Karpas-422 (cell line): Measurements from ENCODE around the gene TLE4. TPM values are rescaled to one million over a fixed set of nuclear protein-coding genes. Genes with fewer than 3 reads are reported as not detected.

Experiments
- DNase-seq: peaks from one replicate; pipeline ENCODE4 v3.0.0-alpha.2; 2015
- H2AFZ ChIP-seq: fragments of 200-600 bp; sonication (generic); 2 replicates; pipeline ENCODE4 v1.6.1; 2014; ENCODE audit warnings: antibody characterized with exemption, low read length, mixed read lengths
- H3K27ac ChIP-seq: fragments of 200-600 bp; sonication (generic); 2 replicates; pipeline ENCODE4 v1.5.1; 2014; ENCODE audit warnings: mild to moderate bottlenecking, low read length, moderate library complexity
- H3K27me3 ChIP-seq: fragments of 200-600 bp; sonication (generic); 2 replicates; pipeline ENCODE4 v1.6.1; 2014; ENCODE audit warnings: low read length, mixed read lengths
- H3K36me3 ChIP-seq: fragments of 200-600 bp; sonication (generic); 2 replicates; pipeline ENCODE4 v1.6.1; 2014; ENCODE audit warnings: low read length, mixed read lengths; ENCODE audit not compliant: insufficient read depth
- H3K4me1 ChIP-seq: fragments of 200-600 bp; sonication (generic); 2 replicates; pipeline ENCODE4 v1.6.1; 2014; ENCODE audit warnings: mild to moderate bottlenecking, low read length, mixed read lengths
- H3K4me2 ChIP-seq: fragments of 200-600 bp; sonication (generic); 2 replicates; pipeline ENCODE4 v1.6.1; 2014; ENCODE audit warnings: low read length, low read depth, mild to moderate bottlenecking; ENCODE audit not compliant: poor library complexity, severe bottlenecking
- H3K4me3 ChIP-seq: fragments of 200-600 bp; sonication (generic); 2 replicates; pipeline ENCODE4 v1.5.1; 2014; ENCODE audit warnings: mild to moderate bottlenecking, antibody characterized with exemption, low read length, mixed read lengths
- H3K79me2 ChIP-seq: fragments of 200-600 bp; sonication (generic); 2 replicates; pipeline ENCODE4 v1.6.1; 2014; ENCODE audit warnings: mild to moderate bottlenecking, low read length, mixed read lengths
- H3K9ac ChIP-seq: fragments of 200-600 bp; sonication (generic); 2 replicates; pipeline ENCODE4 v1.6.0; 2014; ENCODE audit warnings: low read length
- H3K9me2 ChIP-seq: fragments of 200-600 bp; sonication (generic), shearing (Covaris generic); replicated peaks from 2 replicates; pipeline ENCODE4 v1.6.0; 2014; ENCODE audit warnings: mild to moderate bottlenecking, low read length, moderate library complexity; ENCODE audit not compliant: insufficient read depth
- H3K9me3 ChIP-seq: fragments of 300-700, 200-600 bp; sonication (generic); 2 replicates; pipeline ENCODE4 v1.6.1; 2014; ENCODE audit warnings: low read length, mixed read lengths
- H4K20me1 ChIP-seq: fragments of 200-600 bp; sonication (generic); 2 replicates; pipeline ENCODE4 v1.6.1; 2014; ENCODE audit warnings: mild to moderate bottlenecking, antibody characterized with exemption, low read length, low read depth; ENCODE audit not compliant: insufficient read depth
- total RNA-seq: library from RNA; depleted of rRNA; stranded (reverse); fragments of >200 nt; shearing (Covaris generic); gene quantifications from 2 replicates; pipeline ENCODE4 v1.2.3, GENCODE V29; 2014; ENCODE audit warnings: low replicate concordance

The TLE4 gene
- total RNA-seq, 1 experiment from 2014 or later, result 65.3 TPM

DNA sequence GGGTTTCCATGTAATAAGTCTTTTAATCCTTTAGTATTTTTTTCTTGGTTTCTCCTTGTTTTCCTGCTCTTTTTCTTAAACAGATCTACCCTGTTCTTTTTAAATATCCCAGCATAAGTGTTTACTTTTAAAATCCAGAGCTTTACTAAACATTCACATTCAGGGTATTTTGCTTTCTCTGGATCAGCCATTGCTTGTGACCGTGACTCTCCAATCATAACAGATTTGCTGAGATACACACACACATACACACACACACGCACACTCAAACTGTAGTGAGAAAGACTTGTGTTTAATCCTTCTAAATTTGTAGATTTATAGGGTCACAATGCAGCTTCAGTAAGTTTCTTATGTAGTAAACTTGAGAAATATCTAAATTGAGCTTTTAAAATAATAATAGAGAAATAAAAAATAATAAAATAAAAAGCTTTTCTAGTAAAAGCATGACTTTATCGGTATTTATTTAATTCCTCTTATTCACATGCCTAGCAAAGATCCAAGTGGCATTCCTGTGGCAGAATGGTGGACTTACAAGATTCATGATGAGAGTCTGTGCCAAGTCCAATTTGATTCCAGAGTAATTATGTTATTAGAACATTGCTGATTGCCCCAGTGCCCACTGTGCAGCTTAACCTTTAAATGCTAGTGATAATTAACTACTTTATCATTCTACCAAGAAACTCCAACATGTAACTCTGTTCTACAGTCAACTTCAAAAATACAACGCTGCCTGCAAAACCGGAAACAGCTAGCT is 129.0 kb downstream of the TLE4 start:
- DNase-seq, result no peak
- Histone ChIP-seq H3K4me3 (no peak overlapping the region), H3K79me2 (peaks cover 60% of the 10 kb centered on the region), H3K4me1 (peaks cover 11% of the 10 kb centered on the region), H4K20me1 (no peaks in the 10 kb centered on the region), H3K4me2 (no peak overlapping the region), H3K36me3 (peaks cover 6% of the 10 kb centered on the region; the same call in 1 of the 2 replicates), H2AFZ (no peak overlapping the region), H3K9me3 (no peaks in the 10 kb centered on the region), H3K27ac (no peak overlapping the region), H3K27me3 (no peaks in the 10 kb centered on the region), H3K9ac (no peak overlapping the region), H3K9me2 (no peaks in the 10 kb centered on the region)

DNA sequence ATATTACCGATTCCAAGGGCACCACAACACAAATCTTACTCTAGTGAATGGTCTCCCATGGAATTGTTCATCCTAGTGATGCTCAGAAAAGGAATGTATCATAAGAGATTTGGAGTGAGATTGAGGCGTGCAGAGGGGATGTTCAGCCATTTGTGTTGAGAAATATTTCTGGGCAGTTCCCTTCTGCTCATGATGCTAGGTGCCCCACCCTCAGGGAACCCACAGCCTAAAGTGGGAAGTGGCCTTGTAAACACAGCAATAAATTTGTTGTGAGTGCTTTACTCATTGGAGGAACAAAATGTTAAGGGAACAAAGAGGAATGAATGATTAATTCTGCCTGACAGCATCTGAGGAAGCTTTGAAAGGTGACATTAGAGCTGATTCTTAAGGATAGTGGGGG is 129.9 kb downstream of the TLE4 start:
- no peak overlapping the region for H3K4me2 ChIP-seq
- no peak overlapping the region for H3K9ac ChIP-seq
- no peak for DNase-seq
- peaks cover 11% of the 10 kb centered on the region for H3K4me1 ChIP-seq
- no peaks in the 10 kb centered on the region for H3K27me3 ChIP-seq
- H4K20me1 ChIP-seq, result no peaks in the 10 kb centered on the region
- H3K79me2 ChIP-seq, result peaks cover 51% of the 10 kb centered on the region
- H3K36me3 ChIP-seq, result peaks cover 10% of the 10 kb centered on the region; the same call in 1 of the 2 replicates
- H3K9me2 ChIP-seq, result no peaks in the 10 kb centered on the region
- no peak overlapping the region for H3K4me3 ChIP-seq
- H3K9me3 ChIP-seq, result no peaks in the 10 kb centered on the region
- no peak overlapping the region for H3K27ac ChIP-seq
- no peak overlapping the region for H2AFZ ChIP-seq

DNA sequence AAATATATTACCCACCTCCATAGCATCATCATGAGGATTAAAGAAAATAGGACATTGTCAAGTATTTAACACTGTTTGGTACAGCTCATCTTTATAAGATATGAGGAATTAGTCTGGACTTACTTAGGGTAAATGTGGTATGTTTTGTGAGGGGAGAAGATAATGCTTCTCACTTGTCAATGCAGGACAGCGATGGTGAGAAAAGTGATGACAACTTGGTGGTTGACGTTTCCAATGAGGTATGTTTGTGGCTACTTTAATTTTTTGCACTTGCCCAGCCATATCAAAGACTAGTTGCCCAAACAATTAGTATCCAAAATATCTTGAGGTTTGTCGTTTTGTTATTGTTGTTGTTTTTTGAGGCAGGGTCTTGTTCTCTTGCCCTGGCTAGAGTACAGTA is 133.9 kb downstream of the TLE4 start:
- Histone ChIP-seq H3K4me3 (no peak overlapping the region), H3K79me2 (peaks cover 22% of the 10 kb centered on the region), H3K27me3 (no peaks in the 10 kb centered on the region), H2AFZ (no peak overlapping the region), H3K36me3 (peaks cover 37% of the 10 kb centered on the region; the same call in 1 of the 2 replicates), H3K4me2 (no peak overlapping the region), H3K4me1 (peaks cover 4% of the 10 kb centered on the region; the same call in 1 of the 2 replicates), H3K9me2 (no peaks in the 10 kb centered on the region), H3K27ac (no peak overlapping the region), H4K20me1 (no peaks in the 10 kb centered on the region), H3K9ac (no peak overlapping the region), H3K9me3 (no peaks in the 10 kb centered on the region)
- no peak for DNase-seq

DNA sequence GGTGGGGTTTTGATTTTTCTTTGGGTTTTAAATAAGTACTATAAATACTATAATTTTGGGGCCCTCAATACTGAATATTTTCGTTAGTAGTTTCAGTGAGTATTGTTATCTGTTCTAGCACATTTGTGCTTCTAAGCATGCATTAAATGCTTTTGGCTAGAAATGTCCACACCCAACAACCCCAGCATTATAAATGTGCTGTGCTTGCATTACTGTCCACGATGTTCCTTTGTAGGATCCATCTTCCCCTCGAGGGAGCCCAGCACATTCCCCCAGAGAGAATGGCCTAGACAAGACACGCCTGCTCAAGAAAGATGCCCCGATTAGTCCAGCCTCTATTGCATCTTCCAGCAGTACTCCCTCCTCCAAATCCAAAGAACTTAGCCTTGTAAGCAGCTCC is 134.7 kb downstream of the TLE4 start:
- no peaks in the 10 kb centered on the region for H3K9me2 ChIP-seq
- peaks cover 40% of the 10 kb centered on the region; the same call in 1 of the 2 replicates for H3K36me3 ChIP-seq
- no peak overlapping the region for H3K9ac ChIP-seq
- H2AFZ ChIP-seq, result no peak overlapping the region
- no peaks in the 10 kb centered on the region for H3K27me3 ChIP-seq
- peaks cover 18% of the 10 kb centered on the region for H3K79me2 ChIP-seq
- no peaks in the 10 kb centered on the region for H3K9me3 ChIP-seq
- no peak for DNase-seq
- H3K4me2 ChIP-seq, result no peak overlapping the region
- H3K27ac ChIP-seq, result no peak overlapping the region
- no peak overlapping the region for H3K4me3 ChIP-seq
- H4K20me1 ChIP-seq, result no peaks in the 10 kb centered on the region
- peaks cover 4% of the 10 kb centered on the region; the same call in 1 of the 2 replicates for H3K4me1 ChIP-seq

DNA sequence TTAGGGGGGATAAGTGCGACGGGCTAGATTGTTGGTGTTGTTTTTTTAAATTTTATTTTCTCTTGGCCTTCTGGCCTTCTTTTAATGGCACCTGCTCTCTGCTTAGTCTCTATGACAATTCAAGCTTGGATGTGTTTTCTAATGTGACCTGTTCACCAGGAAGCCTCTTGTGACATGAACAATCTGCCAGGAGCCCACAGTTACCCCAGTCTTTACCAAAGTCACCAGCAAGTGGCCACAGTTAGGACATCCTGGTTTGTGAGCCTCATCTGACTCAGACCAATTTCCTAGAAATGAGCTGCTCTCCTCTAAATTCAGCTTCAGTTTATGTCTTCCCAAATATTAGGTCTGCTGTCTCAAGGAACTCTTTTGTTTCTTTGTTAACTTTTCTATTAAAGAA is 135.8 kb downstream of the TLE4 start:
- Histone ChIP-seq H3K79me2 (peaks cover 14% of the 10 kb centered on the region), H4K20me1 (no peaks in the 10 kb centered on the region), H3K4me1 (peaks cover 4% of the 10 kb centered on the region; the same call in 1 of the 2 replicates), H3K27me3 (no peaks in the 10 kb centered on the region), H3K9me3 (no peaks in the 10 kb centered on the region), H3K9ac (no peak overlapping the region), H3K27ac (no peak overlapping the region), H3K9me2 (no peaks in the 10 kb centered on the region), H3K36me3 (peaks cover 45% of the 10 kb centered on the region; the same call in 1 of the 2 replicates), H2AFZ (no peak overlapping the region), H3K4me3 (no peak overlapping the region), H3K4me2 (no peak overlapping the region)
- no peak for DNase-seq

DNA sequence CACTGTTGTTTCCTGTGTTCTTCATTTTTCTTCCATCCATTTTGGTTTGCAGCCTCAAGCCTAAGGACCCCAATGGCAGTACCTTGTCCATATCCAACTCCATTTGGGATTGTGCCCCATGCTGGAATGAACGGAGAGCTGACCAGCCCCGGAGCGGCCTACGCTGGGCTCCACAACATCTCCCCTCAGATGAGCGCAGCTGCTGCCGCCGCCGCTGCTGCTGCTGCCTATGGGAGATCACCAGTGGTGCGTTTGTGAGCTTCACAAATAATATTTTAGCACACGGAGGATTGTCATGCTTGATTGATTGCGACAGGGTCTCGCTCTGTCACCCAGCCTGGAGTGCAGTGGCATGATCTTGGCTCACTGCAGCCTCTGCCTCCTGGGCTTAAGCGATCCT is 136.8 kb downstream of the TLE4 start:
- no peak overlapping the region for H3K4me2 ChIP-seq
- no peak overlapping the region for H2AFZ ChIP-seq
- H3K4me3 ChIP-seq, result no peak overlapping the region
- no peaks in the 10 kb centered on the region for H3K9me3 ChIP-seq
- no peaks in the 10 kb centered on the region for H3K27me3 ChIP-seq
- H3K4me1 ChIP-seq, result peaks cover 4% of the 10 kb centered on the region; the same call in 1 of the 2 replicates
- H3K27ac ChIP-seq, result no peak overlapping the region
- H3K9ac ChIP-seq, result no peak overlapping the region
- no peaks in the 10 kb centered on the region for H3K9me2 ChIP-seq
- H3K79me2 ChIP-seq, result peaks cover 11% of the 10 kb centered on the region; the same call in 1 of the 2 replicates
- no peaks in the 10 kb centered on the region for H4K20me1 ChIP-seq
- peaks cover 45% of the 10 kb centered on the region; the same call in 1 of the 2 replicates for H3K36me3 ChIP-seq
- no peak for DNase-seq

DNA sequence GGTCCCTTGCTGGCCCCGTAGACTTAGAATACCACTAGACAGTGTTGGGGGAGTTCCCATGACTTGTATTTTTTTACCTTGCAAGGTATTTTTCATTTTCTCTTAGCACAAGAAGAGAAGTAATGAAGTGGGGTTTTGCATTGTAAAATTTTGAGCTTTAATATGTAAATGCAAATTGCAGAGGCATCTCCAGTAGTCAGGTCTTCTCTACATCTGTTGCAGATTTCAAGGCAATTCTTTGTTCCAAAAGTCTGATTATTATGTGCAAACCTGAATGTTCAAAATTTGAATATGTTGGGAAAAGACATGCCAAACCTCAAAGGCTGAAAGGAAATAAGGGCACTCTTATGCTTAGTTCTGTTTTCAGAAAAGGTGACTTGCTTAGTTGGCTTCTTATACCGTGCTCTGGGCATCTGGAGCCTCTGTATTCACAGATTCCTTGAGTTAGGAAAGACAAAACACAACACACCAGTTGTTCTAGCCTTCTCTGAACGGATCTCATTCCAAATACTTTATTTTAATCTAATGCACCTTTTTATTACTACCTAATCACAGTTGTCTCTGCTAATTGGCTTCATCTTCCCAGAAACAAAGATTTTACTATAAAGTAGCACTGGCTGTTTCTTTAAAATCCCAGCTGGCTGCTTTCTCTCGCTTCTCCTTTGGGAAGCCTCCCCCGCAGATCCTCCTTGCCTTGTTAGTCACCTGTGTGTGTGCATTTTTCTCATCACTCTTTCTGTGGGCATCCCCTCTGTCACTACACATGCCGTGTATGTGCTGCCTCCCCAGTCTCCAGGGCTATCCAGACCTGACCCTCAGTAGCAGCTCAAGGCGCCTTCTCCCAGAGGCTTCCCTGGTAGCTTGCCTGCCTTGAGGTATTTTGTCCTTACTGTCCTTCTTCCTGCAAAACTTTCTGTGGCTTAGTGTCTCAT is 138.2 kb downstream of the TLE4 start:
- Histone ChIP-seq H3K4me3 (no peak overlapping the region), H3K36me3 (peaks cover 48% of the 10 kb centered on the region; the same call in 1 of the 2 replicates), H3K4me2 (no peak overlapping the region), H3K79me2 (peaks cover 8% of the 10 kb centered on the region; the same call in 1 of the 2 replicates), H3K9me3 (no peaks in the 10 kb centered on the region), H3K27me3 (no peaks in the 10 kb centered on the region), H3K9ac (no peak overlapping the region), H3K27ac (no peak overlapping the region), H4K20me1 (no peaks in the 10 kb centered on the region), H2AFZ (no peak overlapping the region), H3K4me1 (peaks cover 4% of the 10 kb centered on the region; the same call in 1 of the 2 replicates), H3K9me2 (no peaks in the 10 kb centered on the region)
- no peak for DNase-seq

DNA sequence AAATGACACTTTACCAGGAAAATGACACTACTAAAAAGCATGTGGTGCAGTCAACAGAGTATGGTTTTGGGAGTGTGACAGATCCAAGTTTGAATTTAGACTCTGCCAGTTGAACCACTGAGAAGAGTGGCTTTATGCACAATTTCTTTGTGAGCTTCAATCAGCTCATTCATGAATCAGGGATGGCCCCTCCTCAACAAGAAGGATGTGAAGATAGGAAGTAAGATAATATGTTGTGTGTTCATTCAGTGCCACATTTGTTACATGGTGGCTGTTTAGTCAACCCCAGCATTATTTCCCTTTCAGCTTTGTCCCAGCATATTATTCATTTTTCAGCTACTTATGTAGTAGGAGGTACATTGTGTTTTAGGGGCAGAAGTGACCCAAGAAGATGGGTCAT is 140.1 kb downstream of the TLE4 start:
- no peaks in the 10 kb centered on the region for H3K9me3 ChIP-seq
- H3K9ac ChIP-seq, result no peak overlapping the region
- H3K36me3 ChIP-seq, result peaks cover 43% of the 10 kb centered on the region; the same call in 1 of the 2 replicates
- H3K4me2 ChIP-seq, result no peak overlapping the region
- H3K27me3 ChIP-seq, result no peaks in the 10 kb centered on the region
- H3K9me2 ChIP-seq, result no peaks in the 10 kb centered on the region
- DNase-seq, result no peak
- H3K27ac ChIP-seq, result no peak overlapping the region
- no peak overlapping the region for H3K4me3 ChIP-seq
- no peak overlapping the region for H2AFZ ChIP-seq
- no peaks in the 10 kb centered on the region for H4K20me1 ChIP-seq
- peaks cover 4% of the 10 kb centered on the region; the same call in 1 of the 2 replicates for H3K4me1 ChIP-seq
- peaks cover 8% of the 10 kb centered on the region; the same call in 1 of the 2 replicates for H3K79me2 ChIP-seq
